Fibroblast of mammary gland (primary cell): ENCODE data around the gene TICAM2.

Experiments
- DNase-seq: peaks from one replicate; pipeline ENCODE4 v3.0.0-alpha.2; 2010; ENCODE audit warnings: low read depth
- H3K4me3 ChIP-seq: 2 replicates; pipeline ENCODE4 v1.5.1; 2011; ENCODE audit warnings: low read depth, mild to moderate bottlenecking, low read length, moderate library complexity; ENCODE audit not compliant: control insufficient read depth
- CTCF ChIP-seq: conservative IDR thresholded peaks from 2 replicates; pipeline ENCODE4 v1.5.1; 2011; ENCODE audit warnings: low read depth, low read length, inconsistent platforms; ENCODE audit not compliant: control insufficient read depth, insufficient read depth

Gene TICAM2

GRCh38 chr5:115558388-115558956 lies 43.8 kb downstream of the TICAM2 start:
- H3K4me3 ChIP-seq: no peak overlapping the region
- TF ChIP-seq CTCF: no peak
- DNase-seq: peak; percentile 74

GRCh38 chr5:115557667-115558387 lies 44.5 kb downstream of the TICAM2 start:
- H3K4me3 ChIP-seq: no peak overlapping the region
- peak; percentile 27 for DNase-seq
- TF ChIP-seq CTCF: no peak

- no peak for DNase-seq
- H3K4me3 ChIP-seq: no peak overlapping the region
- TF ChIP-seq CTCF: no peak
These were observed 46.0 kb downstream of the TICAM2 start for GRCh38 chr5:115556276-115556675.

- no peak for TF ChIP-seq CTCF
- H3K4me3 ChIP-seq: no peak overlapping the region
- DNase-seq: no peak
These were observed 47.1 kb downstream of the TICAM2 start for GRCh38 chr5:115555084-115555633.

GRCh38 chr5:115553082-115553481 lies 49.2 kb downstream of the TICAM2 start:
- peak; percentile 50 for DNase-seq
- TF ChIP-seq CTCF: no peak
- no peak overlapping the region for H3K4me3 ChIP-seq

- peak; percentile 80 for DNase-seq
These were observed 50.9 kb downstream of the TICAM2 start for GRCh38 chr5:115551415-115551814.

More at GRCh38 chr5:115551415-115551814, 50.9 kb downstream of the TICAM2 start:
- H3K4me3 ChIP-seq: no peak overlapping the region
- TF ChIP-seq CTCF: no peak
